ENCODE data around the gene FBXO34. TPM values are rescaled to one million over a fixed set of nuclear protein-coding genes. Genes with fewer than 3 reads are reported as not detected.

The FBXO34 gene
- total RNA-seq, 1 donor from 2014 or later, result 20.4 TPM

GRCh38 chr14:55233591-55233990 lies 37.6 kb upstream of the FBXO34 start:
- no peak overlapping the region for H3K27ac Mint-ChIP-seq
- ChIA-PET POLR2A (no interaction called here), CTCF (no interaction called here)
- H3K9me3 Mint-ChIP-seq, result no peaks in the 10 kb centered on the region
- TF ChIP-seq CTCF (IDR thresholded peaks at IDR 0.05), result no peak
- H3K4me3 Mint-ChIP-seq, result no peak overlapping the region
- H3K36me3 Mint-ChIP-seq (ENCODE audit: low read depth), result no peaks in the 10 kb centered on the region
- H3K4me1 Mint-ChIP-seq, result peaks cover 4% of the 10 kb centered on the region
- ATAC-seq (ENCODE audit: low read depth), result no peak
- H3K27me3 Mint-ChIP-seq, result peaks cover 6% of the 10 kb centered on the region
- intact Hi-C loops (cut with micrococcal nuclease), result loop anchor here (5.0 kb wide), 1 partner anchor 694 kb away; no protein-coding TSS in a partner anchor
- no peak for DNase-seq

- ATAC-seq (ENCODE audit: low read depth) (no peak), DNase-seq (no peak)
- peaks cover 4% of the 10 kb centered on the region for H3K4me1 Mint-ChIP-seq
- intact Hi-C loops (cut with micrococcal nuclease), result no loop called here
- TF ChIP-seq CTCF (IDR thresholded peaks at IDR 0.05), result no peak
- H3K4me3 Mint-ChIP-seq, result no peak overlapping the region
- no peaks in the 10 kb centered on the region for H3K36me3 Mint-ChIP-seq (ENCODE audit: low read depth)
- CTCF ChIA-PET, result no interaction called here
- no peak overlapping the region for H3K27ac Mint-ChIP-seq
- H3K27me3 Mint-ChIP-seq, result peaks cover 12% of the 10 kb centered on the region
- no peaks in the 10 kb centered on the region for H3K9me3 Mint-ChIP-seq
- POLR2A ChIA-PET, result no interaction called here
These were observed 33.1 kb upstream of the FBXO34 start for GRCh38 chr14:55238019-55238680.

GRCh38 chr14:55239320-55239719 lies 31.9 kb upstream of the FBXO34 start:
- no peaks in the 10 kb centered on the region for H3K36me3 Mint-ChIP-seq (ENCODE audit: low read depth)
- DNase-seq (no peak), ATAC-seq (ENCODE audit: low read depth) (no peak)
- peaks cover 4% of the 10 kb centered on the region for H3K4me1 Mint-ChIP-seq
- intact Hi-C loops (cut with micrococcal nuclease), result no loop called here
- ChIA-PET POLR2A (no interaction called here), CTCF (no interaction called here)
- no peaks in the 10 kb centered on the region for H3K9me3 Mint-ChIP-seq
- H3K4me3 Mint-ChIP-seq, result no peak overlapping the region
- peaks cover 12% of the 10 kb centered on the region for H3K27me3 Mint-ChIP-seq
- no peak for TF ChIP-seq CTCF (IDR thresholded peaks at IDR 0.05)
- no peak overlapping the region for H3K27ac Mint-ChIP-seq

GRCh38 chr14:55240526-55241178 lies 30.6 kb upstream of the FBXO34 start:
- no peaks in the 10 kb centered on the region for H3K36me3 Mint-ChIP-seq (ENCODE audit: low read depth)
- no peak for TF ChIP-seq CTCF (IDR thresholded peaks at IDR 0.05)
- ATAC-seq (ENCODE audit: low read depth) (no peak), DNase-seq (no peak)
- H3K4me3 Mint-ChIP-seq, result no peak overlapping the region
- CTCF ChIA-PET, result no interaction called here
- intact Hi-C loops (cut with micrococcal nuclease), result no loop called here
- H3K27ac Mint-ChIP-seq, result no peak overlapping the region
- POLR2A ChIA-PET, result no interaction called here
- H3K27me3 Mint-ChIP-seq, result peaks cover 12% of the 10 kb centered on the region
- H3K4me1 Mint-ChIP-seq, result peaks cover 4% of the 10 kb centered on the region
- H3K9me3 Mint-ChIP-seq, result no peaks in the 10 kb centered on the region

- H3K4me1 Mint-ChIP-seq, result peaks cover 4% of the 10 kb centered on the region
- no peak for TF ChIP-seq CTCF (IDR thresholded peaks at IDR 0.05)
- DNase-seq (no peak), ATAC-seq (ENCODE audit: low read depth) (no peak)
- no peaks in the 10 kb centered on the region for H3K9me3 Mint-ChIP-seq
- CTCF ChIA-PET, result no interaction called here
- intact Hi-C loops (cut with micrococcal nuclease), result no loop called here
- no peaks in the 10 kb centered on the region for H3K36me3 Mint-ChIP-seq (ENCODE audit: low read depth)
- POLR2A ChIA-PET, result no interaction called here
- no peak overlapping the region for H3K27ac Mint-ChIP-seq
- no peak overlapping the region for H3K4me3 Mint-ChIP-seq
- H3K27me3 Mint-ChIP-seq, result peaks cover 12% of the 10 kb centered on the region
These were observed 29.5 kb upstream of the FBXO34 start for GRCh38 chr14:55241673-55242072.
